Gastrocnemius medialis (tissue), 4 donors: Measurements from ENCODE around the gene PIAS4.

Experiments used
- CTCF ChIP-seq, 5 experiments: fragments of 450-650 bp in 3 of 5; fragments of 200-600 bp in 2 of 5; sonication (generic) in 2 of 5; IDR thresholded peaks in 4 of 5; conservative IDR thresholded peaks in 1 of 5; 1 replicate in 4 of 5; 2 replicates in 1 of 5; pipeline ENCODE4 v1.5.1; 2016 to 2019; ENCODE audit warnings: antibody characterized with exemption in 5 of 5, mild to moderate bottlenecking in 3 of 5, moderate library complexity in 3 of 5
- POLR2A ChIP-seq, 2 donors: fragments of 450-650 bp; IDR thresholded peaks; one replicate each; pipeline ENCODE4 v1.6.1; 2017; ENCODE audit warnings: antibody characterized with exemption in 2 of 2, mild to moderate bottlenecking in 2 of 2, moderate library complexity in 2 of 2

- TF ChIP-seq CTCF (IDR thresholded peaks at IDR 0.05 in 4 of 5, conservative IDR thresholded peaks at IDR 0.05 in 1 of 5) = no peak
- no peak for TF ChIP-seq POLR2A (IDR thresholded peaks at IDR 0.05)
These were observed 24.9 kb downstream of the PIAS4 start for GRCh38 chr19:4032436-4032835.
